ENCODE data around the gene POLR2F.
A peak's percentile ranks its signal among the peaks of the same experiment; 100 is the strongest.
"Not testable (repeated sequence)": the region's sequence is repeated elsewhere in the genome, so short reads cannot be mapped to it uniquely, and the experiment has no call there.

POLR2F gene

DNA sequence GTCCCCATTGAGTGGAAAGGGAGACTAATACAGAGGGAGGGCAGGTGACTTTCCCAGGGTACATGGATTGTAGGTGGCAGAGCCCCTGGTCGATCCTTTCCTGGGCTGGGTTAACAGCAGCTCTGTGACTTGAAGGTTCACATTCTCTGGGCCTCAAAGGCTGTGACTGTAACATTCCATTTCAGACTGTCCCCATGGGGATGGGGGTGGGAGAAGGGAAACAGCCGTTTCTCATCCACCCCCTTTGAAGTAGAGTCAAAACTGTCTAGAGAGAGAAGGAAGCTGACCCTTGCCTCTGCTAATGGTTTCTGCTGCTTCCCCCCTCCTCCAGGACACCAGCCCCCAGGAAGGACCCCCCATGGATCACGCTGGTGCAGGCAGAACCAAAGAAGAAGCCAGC lies 28.2 kb upstream of the POLR2F start:
- DNase-seq (ENCODE audit: low spot score), result no peak

DNA sequence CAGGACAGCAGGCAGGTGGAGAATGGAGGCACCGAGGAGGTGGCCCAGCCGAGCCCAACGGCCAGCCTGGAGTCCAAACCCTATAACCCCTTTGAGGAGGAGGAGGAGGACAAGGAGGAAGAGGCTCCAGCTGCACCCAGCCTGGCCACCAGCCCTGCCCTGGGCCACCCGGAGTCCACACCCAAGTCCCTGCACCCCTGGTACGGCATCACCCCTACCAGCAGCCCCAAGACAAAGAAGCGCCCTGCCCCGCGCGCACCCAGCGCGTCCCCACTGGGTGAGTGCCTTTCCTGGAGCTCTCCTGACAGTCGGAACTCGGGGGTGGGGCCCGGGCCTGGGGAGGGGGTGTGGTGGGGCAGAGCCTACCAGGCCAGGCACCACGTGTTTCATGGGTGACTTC lies 27.7 kb upstream of the POLR2F start:
- DNase-seq (ENCODE audit: low spot score), result no peak

DNA sequence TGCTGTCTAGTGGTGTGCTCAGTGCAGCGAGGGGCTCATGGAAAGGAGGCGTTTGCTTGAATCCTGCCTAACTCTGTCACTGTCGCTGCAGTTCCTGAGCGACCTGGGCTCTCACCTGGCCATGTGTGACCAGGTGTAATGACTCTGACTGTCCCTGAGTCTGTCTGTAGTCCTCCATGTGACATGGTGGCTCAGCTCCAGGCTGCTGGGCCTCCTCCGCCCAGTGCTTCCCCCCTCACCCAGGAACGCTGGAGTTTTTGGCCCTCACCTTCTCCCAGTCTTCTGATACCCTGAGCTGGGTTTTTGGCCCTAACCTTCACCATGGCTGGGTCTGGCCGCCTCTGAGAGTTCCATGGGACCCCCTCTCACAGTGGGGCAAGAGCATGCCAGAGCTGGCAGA lies 27.1 kb upstream of the POLR2F start:
- no peak for DNase-seq (ENCODE audit: low spot score)

DNA sequence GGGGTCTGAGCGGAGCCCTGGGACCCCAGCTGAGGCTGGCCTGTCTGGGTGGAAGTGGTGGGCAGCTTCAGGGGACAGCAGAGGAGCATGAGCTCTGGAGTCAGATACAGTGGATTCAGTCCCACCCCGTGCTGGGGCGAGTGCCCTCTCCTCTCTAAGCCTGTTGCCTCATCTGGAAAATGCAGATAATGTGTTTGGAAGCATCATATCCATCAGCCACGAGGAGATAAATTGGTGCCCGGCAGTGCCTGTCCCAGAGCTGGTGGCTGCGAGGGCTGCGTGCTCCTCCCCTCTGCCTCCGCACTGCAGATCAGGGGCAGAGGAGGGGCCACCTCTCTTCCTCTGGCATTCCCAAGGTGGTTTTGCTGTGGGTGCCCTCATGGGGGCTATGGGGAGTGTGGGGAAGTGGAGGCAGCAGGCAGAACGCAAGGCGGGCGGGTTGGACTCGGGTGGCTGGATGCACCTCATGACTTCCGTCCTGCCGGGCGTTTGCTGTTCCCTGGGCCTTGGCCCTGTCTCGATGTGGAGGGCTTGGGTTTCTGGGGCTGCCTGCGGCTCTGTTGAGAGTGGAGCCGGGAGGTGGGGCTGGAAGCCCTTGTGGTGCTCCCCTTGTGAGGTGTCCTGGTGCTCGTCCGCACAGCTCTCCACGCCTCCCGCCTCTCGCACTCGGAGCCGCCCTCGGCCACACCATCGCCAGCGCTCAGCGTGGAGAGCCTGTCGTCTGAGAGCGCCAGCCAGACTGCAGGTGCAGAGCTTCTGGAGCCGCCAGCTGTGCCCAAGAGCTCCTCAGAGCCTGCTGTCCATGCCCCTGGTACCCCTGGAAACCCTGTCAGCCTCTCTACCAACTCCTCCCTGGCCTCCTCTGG lies 26.5 kb upstream of the POLR2F start:
- no peak for DNase-seq (ENCODE audit: low spot score)

DNA sequence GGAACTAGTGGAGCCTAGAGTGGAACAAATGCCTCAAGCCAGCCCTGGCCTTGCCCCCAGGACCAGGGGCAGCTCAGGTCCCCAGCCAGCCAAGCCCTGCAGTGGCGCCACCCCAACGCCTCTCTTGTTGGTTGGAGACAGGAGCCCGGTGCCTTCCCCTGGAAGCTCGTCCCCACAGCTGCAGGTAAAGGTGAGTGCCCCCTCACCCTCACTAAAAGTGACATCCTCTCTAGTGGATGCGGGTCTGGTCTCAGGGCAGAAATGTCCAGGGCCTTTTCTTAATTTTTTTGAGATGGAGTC lies 25.9 kb upstream of the POLR2F start:
- DNase-seq (ENCODE audit: low spot score), result no peak

DNA sequence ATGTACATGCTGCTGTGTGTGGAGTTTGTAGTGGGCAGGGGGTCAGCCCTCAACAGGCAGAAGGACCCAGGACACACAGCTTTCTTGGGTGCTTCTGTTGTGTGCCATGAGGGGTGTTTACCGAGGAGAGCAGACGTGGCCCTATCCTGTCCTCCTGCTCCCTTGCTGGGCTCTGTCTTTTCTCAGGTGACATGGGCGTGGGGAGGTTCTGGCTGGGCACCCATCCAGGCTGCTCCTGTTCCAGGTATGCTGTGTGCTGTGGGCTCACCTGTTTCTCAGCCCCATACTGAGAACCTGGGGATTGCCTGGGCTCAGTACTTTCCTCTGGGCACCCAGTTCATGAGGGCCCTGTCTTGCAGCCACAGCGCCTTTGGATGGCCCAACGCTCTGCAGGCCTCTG lies 24.1 kb upstream of the POLR2F start:
- DNase-seq (ENCODE audit: low spot score), result no peak

DNA sequence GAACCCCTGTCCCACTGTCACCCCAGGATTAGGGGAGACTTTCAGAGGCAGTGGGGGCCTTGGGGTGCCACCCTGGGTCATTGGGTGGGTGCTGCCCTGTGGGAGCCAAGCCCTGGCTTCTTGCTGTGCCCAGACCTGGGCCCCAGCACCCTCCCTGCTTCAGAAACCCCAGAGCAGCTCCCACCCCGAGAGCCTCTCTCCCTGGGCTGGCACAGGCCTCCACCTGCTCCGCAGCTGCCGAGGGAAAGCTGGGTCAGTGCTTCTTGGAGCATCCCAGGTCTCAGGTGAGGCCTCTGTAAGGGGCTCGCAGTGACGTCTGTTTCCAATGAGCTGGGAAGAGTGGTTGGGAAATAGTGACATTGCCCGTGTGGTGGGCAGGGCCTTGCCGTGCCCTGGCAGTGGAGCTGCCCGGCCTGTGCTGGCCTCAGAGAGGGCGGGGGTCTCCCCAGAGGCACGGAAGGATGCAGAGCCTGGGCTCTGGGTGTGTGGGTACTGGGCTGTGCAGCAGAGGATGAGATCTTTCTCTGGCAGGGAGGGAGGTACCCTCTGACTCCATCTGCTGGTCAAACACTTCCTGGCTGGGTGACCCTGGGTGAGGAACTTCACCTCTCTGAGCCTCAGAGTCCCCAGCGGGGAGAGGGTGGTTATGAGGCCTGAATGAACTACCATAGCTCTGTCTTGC lies 23.1 kb upstream of the POLR2F start:
- peak; percentile 69 for DNase-seq (ENCODE audit: low spot score)

DNA sequence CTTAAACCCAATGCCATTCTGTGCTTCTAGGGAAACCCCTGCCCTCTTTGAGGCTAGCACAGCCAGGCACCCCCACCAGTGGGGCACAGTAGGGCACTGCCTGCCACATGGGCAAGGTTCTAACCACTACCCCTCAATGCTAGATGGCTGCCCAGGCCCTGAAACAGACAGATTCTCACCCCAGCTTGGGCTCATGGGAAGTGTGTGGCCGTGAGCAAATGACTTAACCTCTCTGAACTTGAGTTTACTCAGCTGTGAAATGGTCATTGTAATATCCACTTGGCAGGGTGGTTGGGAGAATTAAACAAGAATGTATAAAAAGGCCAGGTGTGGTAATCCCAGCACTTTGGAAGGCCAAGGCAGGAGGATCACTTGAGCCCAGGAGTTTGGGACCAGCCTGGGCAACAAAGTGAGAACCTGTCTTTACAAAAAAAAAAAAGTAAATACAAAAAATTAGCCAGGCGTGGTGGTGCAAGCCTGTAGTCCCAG lies 22.5 kb upstream of the POLR2F start:
- DNase-seq (ENCODE audit: low spot score), result no peak

DNA sequence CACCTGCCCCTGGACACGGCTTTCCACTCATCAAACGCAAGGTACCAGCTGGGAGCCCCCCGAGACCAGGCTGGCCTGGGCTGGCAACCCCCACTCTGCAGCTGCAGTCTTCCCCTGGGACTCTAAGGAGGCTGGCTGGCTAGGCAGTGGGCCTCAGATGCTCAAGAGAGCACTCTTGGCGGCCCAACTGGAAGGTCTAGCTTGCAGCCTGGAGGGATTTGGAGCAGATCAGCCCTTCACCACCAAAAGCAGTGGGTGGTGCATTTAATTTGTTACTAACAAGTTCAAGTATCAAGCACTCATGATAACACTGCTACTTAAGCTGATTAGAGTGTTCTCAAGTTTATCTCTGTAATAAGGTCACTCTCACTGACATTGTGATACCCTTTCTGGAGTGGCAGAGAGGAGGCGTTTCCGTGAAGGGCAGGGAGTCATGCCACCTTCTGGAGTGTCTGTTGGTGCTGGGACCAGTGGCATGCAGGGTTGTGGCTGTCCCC lies 21.6 kb upstream of the POLR2F start:
- no peak for DNase-seq (ENCODE audit: low spot score)

DNA sequence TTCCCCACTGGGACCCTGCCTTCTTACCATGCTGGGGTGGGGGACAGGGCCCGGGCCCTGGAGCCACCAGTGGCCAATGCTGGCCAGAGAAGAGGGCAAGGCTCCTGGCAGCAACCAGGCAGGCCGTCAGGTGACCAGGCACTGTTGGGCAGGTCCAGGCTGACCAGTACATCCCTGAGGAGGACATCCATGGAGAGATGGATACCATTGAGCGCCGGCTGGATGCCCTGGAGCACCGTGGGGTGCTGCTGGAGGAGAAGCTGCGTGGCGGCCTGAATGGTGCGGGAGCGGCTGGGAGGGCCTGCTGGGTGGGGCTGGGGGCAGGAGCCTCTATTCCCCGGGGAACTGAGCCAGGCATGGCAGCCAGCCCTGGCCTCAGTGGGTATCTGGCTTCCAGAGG lies 21.1 kb upstream of the POLR2F start:
- DNase-seq (ENCODE audit: low spot score), result no peak

DNA sequence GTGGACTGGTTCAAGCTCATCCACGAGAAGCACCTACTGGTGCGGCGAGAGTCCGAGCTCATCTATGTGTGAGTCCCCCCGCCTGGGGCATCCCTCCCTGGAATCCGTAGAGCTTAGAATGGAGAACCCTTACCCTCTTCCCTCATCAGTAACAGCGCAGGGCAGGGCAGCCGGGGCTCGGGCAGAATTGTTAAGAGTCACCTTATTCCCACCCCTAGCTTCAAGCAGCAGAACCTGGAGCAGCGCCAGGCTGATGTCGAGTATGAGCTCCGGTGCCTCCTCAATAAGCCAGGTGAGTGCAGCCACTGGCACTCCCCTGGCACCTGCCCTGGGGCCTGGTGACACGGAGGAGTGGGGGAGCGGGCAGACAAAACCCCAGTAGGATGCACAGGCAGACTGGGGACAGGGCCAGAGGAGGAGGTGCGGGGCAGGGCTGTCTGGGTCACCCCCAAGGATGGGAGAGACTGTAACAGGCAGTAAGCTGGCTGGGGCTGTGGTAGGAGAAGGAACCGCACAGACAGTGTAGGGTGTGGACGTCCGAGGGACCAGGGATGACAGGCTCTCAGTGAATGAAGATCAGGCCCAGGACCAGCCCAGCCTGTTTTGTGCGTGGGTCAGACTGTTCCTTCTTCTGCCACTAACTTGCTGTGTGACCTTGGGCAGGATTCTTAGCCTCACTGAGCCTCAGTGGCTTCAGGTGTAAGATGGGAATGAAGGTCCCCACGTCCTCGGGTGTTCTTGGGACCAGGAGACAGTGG lies 20.5 kb upstream of the POLR2F start:
- no peak for DNase-seq (ENCODE audit: low spot score)

DNA sequence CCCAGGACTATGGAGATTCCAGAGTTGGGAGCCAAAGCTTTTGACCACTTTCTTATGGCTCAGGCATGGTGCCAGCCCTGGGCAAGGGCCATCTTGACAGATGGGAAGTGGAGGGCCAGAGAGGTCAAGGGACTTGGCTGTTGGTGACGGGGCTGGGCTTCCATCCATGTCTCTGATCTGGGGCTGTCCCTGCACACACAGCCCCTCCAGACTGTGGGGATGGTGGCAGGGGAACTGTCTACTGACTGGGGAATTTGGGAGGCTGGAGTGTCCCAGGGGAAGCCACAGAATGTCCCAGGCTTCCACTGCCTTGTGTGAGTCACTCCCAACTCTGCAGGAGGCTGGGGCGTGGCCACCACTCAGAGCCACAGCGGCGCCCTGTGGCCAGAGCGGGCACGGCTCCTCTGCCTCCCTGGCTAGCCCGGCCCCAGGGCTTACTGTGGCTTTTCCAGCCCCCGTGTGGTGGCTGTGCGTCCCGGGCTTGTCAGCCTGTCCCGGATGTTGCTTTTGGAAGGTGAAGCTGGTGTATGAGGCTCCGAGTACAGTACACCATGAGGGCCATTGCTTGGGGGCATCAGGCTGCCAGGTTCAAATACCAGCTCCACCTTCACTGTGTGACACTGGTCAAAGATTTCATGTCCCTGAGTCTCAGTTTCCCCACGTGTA lies 19.7 kb upstream of the POLR2F start:
- peak; percentile 98 for DNase-seq (ENCODE audit: low spot score)

DNA sequence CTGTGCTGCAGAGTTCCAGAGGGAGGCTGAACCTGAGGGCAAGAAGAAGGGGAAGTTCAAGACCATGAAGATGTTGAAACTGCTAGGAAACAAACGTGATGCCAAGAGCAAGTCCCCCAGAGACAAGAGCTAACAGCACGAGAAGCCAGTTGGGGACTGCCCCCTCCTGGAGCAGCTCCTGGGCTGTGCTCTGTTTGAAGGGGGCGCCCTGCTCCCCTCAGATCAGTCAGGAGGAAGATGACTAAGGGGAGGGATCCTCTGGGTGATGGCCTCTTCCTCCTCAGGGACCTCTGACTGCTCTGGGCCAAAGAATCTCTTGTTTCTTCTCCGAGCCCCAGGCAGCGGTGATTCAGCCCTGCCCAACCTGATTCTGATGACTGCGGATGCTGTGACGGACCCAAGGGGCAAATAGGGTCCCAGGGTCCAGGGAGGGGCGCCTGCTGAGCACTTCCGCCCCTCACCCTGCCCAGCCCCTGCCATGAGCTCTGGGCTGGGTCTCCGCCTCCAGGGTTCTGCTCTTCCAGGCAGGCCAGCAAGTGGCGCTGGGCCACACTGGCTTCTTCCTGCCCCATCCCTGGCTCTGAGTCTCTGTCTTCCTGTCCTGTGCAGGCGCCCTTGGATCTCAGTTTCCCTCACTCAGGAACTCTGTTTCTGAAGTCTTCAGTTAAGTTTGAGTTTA lies 12.7 kb upstream of the POLR2F start:
- peak; percentile 19 for DNase-seq (ENCODE audit: low spot score)

DNA sequence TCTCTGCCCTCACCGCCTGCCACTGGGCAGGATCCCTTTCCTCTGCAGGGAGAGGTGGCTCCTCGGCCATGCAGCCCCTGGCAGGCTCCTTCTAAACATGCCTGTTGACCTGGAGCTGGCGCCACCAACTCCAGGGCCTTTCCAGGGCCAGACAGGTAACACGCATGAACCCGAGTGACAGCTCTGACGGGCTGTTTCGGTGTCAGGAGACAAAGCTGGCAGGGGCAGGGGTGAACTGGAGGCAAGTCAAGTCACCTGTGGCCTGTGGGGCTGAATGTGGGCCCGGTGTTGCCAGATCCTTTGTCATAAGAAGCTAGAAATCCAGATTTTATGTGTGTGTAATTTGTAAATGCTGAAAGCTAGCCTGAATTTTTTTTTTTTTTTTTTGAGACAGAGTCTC lies 11.4 kb upstream of the POLR2F start:
- DNase-seq (ENCODE audit: low spot score), result no peak

DNA sequence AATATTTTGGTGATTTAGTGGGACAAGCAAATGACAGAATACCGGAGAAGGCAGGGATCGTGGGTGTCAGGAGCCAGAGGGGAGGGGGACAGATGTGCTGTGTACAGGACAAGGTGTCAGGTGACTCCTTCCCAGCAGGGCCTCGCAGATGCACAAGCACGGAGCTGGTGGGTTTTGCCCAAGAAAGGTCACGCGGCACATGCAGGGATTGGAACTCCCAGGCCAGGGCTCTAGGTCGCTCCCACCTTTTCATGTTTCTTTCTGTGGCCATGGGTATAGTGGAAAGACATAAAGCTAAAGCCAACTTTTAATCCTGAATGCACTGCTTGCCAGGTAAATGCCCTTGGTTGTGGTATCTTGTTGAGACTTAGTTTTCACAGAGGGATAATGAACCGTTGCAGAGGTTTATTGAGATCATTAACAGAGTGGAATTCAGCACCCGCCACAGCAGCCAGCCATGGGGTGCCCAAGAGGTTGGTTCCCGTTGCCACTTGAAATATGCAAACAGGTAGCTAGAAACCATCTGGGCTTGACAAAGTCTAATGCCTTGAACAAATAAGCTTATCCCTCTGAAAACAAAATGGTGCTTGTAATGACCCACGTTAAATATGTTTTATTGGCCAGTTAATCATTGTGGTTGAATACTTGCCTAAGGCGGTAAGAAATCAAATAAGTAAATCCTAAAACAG lies 10.2 kb upstream of the POLR2F start:
- no peak for DNase-seq (ENCODE audit: low spot score)

DNA sequence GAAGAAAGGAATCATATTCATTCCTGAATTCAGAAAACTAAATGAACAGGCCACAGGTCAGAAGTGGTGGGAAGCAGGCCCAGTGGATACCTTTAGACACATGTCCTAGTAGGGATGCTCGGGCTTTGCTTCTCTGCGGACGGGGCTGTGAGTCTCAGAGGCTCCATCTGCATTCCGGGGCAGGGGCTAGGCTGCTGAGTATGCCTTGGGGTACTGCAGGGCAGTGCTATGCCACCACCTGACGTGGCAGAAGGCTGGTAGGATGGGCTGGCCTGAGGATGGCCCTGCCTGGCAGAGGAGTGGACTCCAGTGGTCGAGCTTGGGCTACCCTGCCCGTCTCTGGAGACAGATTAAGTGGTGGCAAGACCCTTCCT lies 9.7 kb upstream of the POLR2F start:
- no peak for DNase-seq (ENCODE audit: low spot score)

DNA sequence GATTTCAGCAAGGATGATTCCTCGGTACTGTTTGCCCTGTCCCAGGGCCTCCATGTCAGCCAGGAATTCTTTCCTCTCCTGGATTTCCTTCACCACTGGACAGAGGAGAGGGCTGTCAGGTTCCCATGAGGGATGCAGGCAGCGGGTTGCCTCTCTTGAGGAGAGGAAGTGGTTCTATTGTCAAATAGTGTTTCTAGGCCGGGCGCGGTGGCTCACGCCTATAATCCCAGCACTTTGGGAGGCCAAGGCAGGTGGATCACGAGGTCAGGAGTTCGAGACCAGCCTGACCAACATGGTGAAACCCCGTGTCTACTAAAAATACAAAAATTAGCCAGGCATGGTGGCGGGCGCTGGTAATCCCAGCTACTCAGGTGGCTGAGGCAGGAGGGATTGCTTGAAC lies 9.1 kb upstream of the POLR2F start:
- not testable (repeated sequence) for DNase-seq (ENCODE audit: low spot score)

DNA sequence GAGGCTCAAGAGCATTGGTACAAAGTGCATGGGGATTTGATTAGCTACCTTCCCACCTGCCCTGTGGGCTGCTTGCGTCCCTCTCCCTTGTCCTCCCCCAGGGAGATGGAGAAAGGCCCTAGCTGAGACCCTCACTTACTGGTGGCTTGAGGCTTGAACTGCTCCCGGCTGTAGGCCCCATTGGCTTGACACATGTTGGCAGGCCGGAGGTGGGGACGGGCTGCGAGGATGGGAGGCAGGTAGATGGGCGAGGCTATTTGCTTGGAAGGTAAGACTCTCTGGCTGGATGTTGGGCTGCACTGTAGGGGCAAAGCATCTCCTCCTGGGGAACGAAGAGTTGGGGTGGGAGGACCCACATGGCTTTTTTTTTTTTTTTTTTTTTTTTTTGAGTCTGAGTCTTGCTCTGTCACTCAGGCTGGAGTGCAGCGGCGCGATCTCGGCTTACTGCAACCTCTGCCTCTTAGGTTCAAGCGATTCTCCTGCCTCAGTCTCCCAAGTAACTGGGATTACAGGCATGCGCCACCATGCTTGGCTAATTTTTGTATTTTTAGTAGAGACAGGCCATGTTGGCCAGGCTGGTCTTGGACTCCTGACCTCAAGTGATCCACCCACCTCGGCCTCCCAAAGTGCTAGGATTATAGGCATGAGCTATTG lies 6.2 kb upstream of the POLR2F start:
- DNase-seq (ENCODE audit: low spot score), result not testable (repeated sequence)

DNA sequence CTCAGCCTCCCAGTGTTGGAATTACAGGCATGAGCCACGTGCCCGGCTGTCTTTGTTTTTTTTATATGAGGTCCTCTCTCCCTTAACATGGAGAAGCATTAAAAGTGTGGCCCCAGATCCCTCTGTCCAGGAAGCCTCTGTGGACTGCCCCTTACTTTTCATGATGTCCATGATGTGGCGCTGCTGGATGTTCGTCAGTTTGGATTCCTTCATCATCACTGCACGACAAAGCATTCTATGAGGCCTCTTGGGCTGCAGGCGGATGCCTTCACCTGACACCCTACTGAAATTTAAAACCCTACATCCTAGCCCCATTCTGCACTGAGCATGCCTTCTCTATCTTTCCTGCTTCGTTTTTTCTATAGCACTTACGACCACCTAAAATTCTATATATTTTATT lies 2.2 kb upstream of the POLR2F start:
- peak; percentile 43 for DNase-seq (ENCODE audit: low spot score)

DNA sequence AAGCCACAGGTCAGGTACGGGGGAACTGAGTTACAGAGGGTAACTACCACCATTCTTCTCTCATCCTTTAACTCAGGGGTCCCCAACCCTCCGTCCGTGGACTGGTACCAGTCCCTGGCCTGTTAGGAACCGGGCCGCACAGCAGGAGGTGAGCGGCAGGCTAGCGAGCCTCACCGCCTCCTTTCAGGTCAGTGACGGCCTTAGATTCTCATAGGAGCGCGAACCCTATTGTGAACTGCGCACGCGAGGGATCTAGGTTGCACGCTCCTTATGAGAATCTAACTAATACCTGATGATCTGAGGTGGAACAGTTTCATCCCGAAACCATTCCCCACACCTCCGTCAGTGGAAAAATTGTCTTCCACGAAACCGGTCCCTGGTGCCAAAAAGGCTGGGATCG lies 870 bp upstream of the POLR2F start:
- not testable (repeated sequence) for DNase-seq (ENCODE audit: low spot score)

DNA sequence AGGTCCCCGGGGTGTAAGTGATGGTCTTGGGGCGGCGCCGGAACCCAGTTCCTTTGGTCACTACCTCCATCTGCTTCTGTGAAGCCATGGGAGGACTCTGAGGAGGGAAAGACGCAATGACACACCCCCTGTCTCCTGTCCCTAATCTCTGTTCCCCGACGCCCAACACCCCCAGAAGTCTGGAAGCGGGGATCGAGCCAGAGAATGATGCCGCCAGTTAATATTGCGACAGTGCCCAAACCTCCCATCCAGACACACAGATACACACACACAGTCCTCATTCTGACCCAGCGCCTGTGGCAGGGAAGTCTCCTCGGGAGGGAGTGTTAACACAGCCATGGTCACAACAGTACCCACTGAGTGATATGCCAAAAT lies 450 bp upstream of the POLR2F start:
- DNase-seq (ENCODE audit: low spot score), result peak; percentile 22

All from iPS-NIHi11 (cell line).